RCC 7860 (cell line): ENCODE measurements around the gene COX10.
"Not testable (repeated sequence)": the region's sequence is repeated elsewhere in the genome, so short reads cannot be mapped to it uniquely, and the experiment has no call there.

Source experiments
- DNase-seq: peaks from one replicate; pipeline ENCODE4 v3.0.0-alpha.2; 2015; ENCODE audit warnings: low spot score
- FAIRE-seq: peaks from 2 replicates; lab custom pipeline; 2012; peaks lifted over from hg19 to GRCh38; lab: Jason Lieb, UNC

COX10 gene

GRCh38 chr17:14201988-14202380 is 132.7 kb downstream of the COX10 start:
- FAIRE-seq (no peak), DNase-seq (no peak)

- DNase-seq (no peak), FAIRE-seq (no peak)
These were observed 133.3 kb downstream of the COX10 start for GRCh38 chr17:14202388-14203166.

GRCh38 chr17:14203388-14203787 is 134.1 kb downstream of the COX10 start:
- no peak for FAIRE-seq

GRCh38 chr17:14204084-14204483 is 134.8 kb downstream of the COX10 start:
- DNase-seq (no peak), FAIRE-seq (no peak)

More at GRCh38 chr17:14203388-14203787, 134.1 kb downstream of the COX10 start:
- DNase-seq: no peak

- DNase-seq (no peak), FAIRE-seq (no peak)
These were observed 135.2 kb downstream of the COX10 start for GRCh38 chr17:14204546-14204945.

GRCh38 chr17:14205380-14205779 is 136.1 kb downstream of the COX10 start:
- no peak for FAIRE-seq
- DNase-seq: no peak

GRCh38 chr17:14205992-14206461 is 136.7 kb downstream of the COX10 start:
- FAIRE-seq: no peak
- peak; percentile 22 for DNase-seq

GRCh38 chr17:14206891-14207290 is 137.6 kb downstream of the COX10 start:
- no peak for FAIRE-seq
- DNase-seq: no peak

- no peak for DNase-seq
- no peak for FAIRE-seq
These were observed 138.5 kb downstream of the COX10 start for GRCh38 chr17:14207791-14208190.

- no peak for DNase-seq
- FAIRE-seq: no peak
These were observed 139.9 kb downstream of the COX10 start for GRCh38 chr17:14209215-14209614.

GRCh38 chr17:14211246-14211645 is 141.9 kb downstream of the COX10 start:
- DNase-seq (no peak), FAIRE-seq (no peak)

- no peak for FAIRE-seq
- no peak for DNase-seq
These were observed 142.5 kb downstream of the COX10 start for GRCh38 chr17:14211801-14212200.

- no peak for DNase-seq
- FAIRE-seq: no peak
These were observed 143.1 kb downstream of the COX10 start for GRCh38 chr17:14212401-14212800.

- FAIRE-seq: no peak
These were observed 145.0 kb downstream of the COX10 start for GRCh38 chr17:14214271-14214670.

GRCh38 chr17:14222611-14223010 is 153.3 kb downstream of the COX10 start:
- no peak for FAIRE-seq
- DNase-seq: no peak

More at GRCh38 chr17:14214271-14214670, 145.0 kb downstream of the COX10 start:
- no peak for DNase-seq

- no peak for DNase-seq
- FAIRE-seq: no peak
These were observed 156.1 kb downstream of the COX10 start for GRCh38 chr17:14225254-14225980.

GRCh38 chr17:14227052-14227451 is 157.7 kb downstream of the COX10 start:
- FAIRE-seq (no peak), DNase-seq (no peak)

GRCh38 chr17:14228903-14229302 is 159.6 kb downstream of the COX10 start:
- DNase-seq: no peak
- no peak for FAIRE-seq

- DNase-seq, FAIRE-seq: not testable (repeated sequence)
These were observed 161.9 kb downstream of the COX10 start for GRCh38 chr17:14231187-14231586.

- FAIRE-seq, DNase-seq: not testable (repeated sequence)
These were observed 165.7 kb downstream of the COX10 start for GRCh38 chr17:14235047-14235446.

- not testable (repeated sequence) for FAIRE-seq, DNase-seq
These were observed 166.7 kb downstream of the COX10 start for GRCh38 chr17:14236032-14236431.

- not testable (repeated sequence) for FAIRE-seq, DNase-seq
These were observed 167.5 kb downstream of the COX10 start, which contains the start of gene CDRT15 for GRCh38 chr17:14236762-14237161. CDRT15 (minus strand) TSS chr17:14236862; CDS start chr17:14236833, 29 bp downstream.
